A673 (cell line): ENCODE data around the gene RNF148. TPM values are rescaled to one million over a fixed set of nuclear protein-coding genes. Genes with fewer than 3 reads are reported as not detected.

Experiments
- BruUV-seq: library from RNA; stranded (reverse); fragments of 400-500 nt; replicated peaks from 2 replicates; lab custom pipeline; 2021; lab: Mats Ljungman, UMichigan
- CTCF ChIA-PET: fragments of 300-600 bp; sonication (Branson Sonifier 250); formaldehyde crosslinking; loops from one replicate; lab custom pipeline; 2022; ENCODE audit warnings: antibody characterized with exemption; lab: Charles Lee
- POLR2A ChIA-PET: fragments of 300-600 bp; sonication (Branson Sonifier 250); formaldehyde crosslinking; loops from one replicate; lab custom pipeline; 2022; ENCODE audit warnings: antibody characterized with exemption; ENCODE audit not compliant: low non-redundant PET; lab: Charles Lee
- DNase-seq: peaks from one replicate; pipeline ENCODE4 v3.0.0-alpha.2; 2015; ENCODE audit warnings: low spot score
- H3K27ac ChIP-seq: fragments of 200-600 bp; sonication (generic); 2 replicates; pipeline ENCODE4 v1.5.1; 2016; ENCODE audit warnings: mixed run types, low read depth, mild to moderate bottlenecking, mixed read lengths, antibody characterized with exemption, low read length; ENCODE audit not compliant: poor library complexity, severe bottlenecking
- H3K27me3 ChIP-seq: fragments of 200-600 bp; sonication (generic); replicated peaks from 2 replicates; pipeline ENCODE4 v1.6.1; 2017; ENCODE audit warnings: mixed run types, low read depth, mild to moderate bottlenecking, mixed read lengths, antibody characterized with exemption, low read length; ENCODE audit not compliant: insufficient read depth, poor library complexity
- H3K36me3 ChIP-seq: fragments of 200-600 bp; sonication (generic); 2 replicates; pipeline ENCODE4 v1.6.1; 2016; ENCODE audit warnings: mixed run types, mild to moderate bottlenecking, mixed read lengths, antibody characterized with exemption, low read length; ENCODE audit not compliant: insufficient read depth, poor library complexity, severe bottlenecking
- H3K4me1 ChIP-seq: fragments of 200-600 bp; sonication (generic); 2 replicates; pipeline ENCODE4 v1.6.1; 2017; ENCODE audit warnings: mixed run types, mild to moderate bottlenecking, mixed read lengths, antibody characterized with exemption, low read length; ENCODE audit not compliant: insufficient read depth, poor library complexity, severe bottlenecking
- H3K4me3 ChIP-seq: fragments of 200-600 bp; sonication (generic); 2 replicates; pipeline ENCODE4 v1.5.1; 2016; ENCODE audit warnings: low read depth, mixed run types, mild to moderate bottlenecking, mixed read lengths, low read length; ENCODE audit not compliant: poor library complexity, severe bottlenecking
- H3K9me3 ChIP-seq: fragments of 200-600 bp; sonication (generic); 2 replicates; pipeline ENCODE4 v1.6.1; 2016; ENCODE audit warnings: mixed run types, low read depth, mild to moderate bottlenecking, mixed read lengths, antibody characterized with exemption, low read length; ENCODE audit not compliant: poor library complexity, severe bottlenecking
- EZH2 ChIP-seq: fragments of 200-600 bp; sonication (generic); IDR thresholded peaks from 2 replicates; pipeline ENCODE4 v1.6.1; 2017; ENCODE audit warnings: borderline replicate concordance, low read depth, mild to moderate bottlenecking, mixed read lengths, antibody characterized with exemption, low read length; ENCODE audit not compliant: poor library complexity, severe bottlenecking
- intact Hi-C: fragments of 100-400 bp; cut with micrococcal nuclease; formaldehyde crosslinking; loops from one replicate; pipeline ENCODE4 v1.10.0; 2022; ENCODE audit not compliant: unreplicated experiment
- total RNA-seq: library from RNA; stranded (reverse); gene quantifications from 2 replicates; pipeline ENCODE4 v1.2.3, GENCODE V29; 2021
- TF ChIP-seq, protein P1 (sequence below): fragments of 300-800, 200-600 bp; sonication (generic); conservative IDR thresholded peaks from 2 replicates; pipeline ENCODE4 v1.5.1; 2017; ENCODE audit warnings: low read depth, mild to moderate bottlenecking, antibody characterized with exemption, low read length, moderate library complexity, mixed read lengths

The RNF148 gene
- total RNA-seq, 1 experiment from 2014 or later = 5.4 TPM

- no TSS peak for BruUV-seq
- H3K4me1 ChIP-seq = no peaks in the 10 kb centered on the region
- no peak for DNase-seq
- TF ChIP-seq EZH2 = no peak
- TF ChIP-seq, protein P1, sequence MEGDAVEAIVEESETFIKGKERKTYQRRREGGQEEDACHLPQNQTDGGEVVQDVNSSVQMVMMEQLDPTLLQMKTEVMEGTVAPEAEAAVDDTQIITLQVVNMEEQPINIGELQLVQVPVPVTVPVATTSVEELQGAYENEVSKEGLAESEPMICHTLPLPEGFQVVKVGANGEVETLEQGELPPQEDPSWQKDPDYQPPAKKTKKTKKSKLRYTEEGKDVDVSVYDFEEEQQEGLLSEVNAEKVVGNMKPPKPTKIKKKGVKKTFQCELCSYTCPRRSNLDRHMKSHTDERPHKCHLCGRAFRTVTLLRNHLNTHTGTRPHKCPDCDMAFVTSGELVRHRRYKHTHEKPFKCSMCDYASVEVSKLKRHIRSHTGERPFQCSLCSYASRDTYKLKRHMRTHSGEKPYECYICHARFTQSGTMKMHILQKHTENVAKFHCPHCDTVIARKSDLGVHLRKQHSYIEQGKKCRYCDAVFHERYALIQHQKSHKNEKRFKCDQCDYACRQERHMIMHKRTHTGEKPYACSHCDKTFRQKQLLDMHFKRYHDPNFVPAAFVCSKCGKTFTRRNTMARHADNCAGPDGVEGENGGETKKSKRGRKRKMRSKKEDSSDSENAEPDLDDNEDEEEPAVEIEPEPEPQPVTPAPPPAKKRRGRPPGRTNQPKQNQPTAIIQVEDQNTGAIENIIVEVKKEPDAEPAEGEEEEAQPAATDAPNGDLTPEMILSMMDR = no peak
- ChIA-PET CTCF (no interaction called here), POLR2A (no interaction called here)
- H3K36me3 ChIP-seq = no peaks in the 10 kb centered on the region
- H3K27me3 ChIP-seq = no peaks in the 10 kb centered on the region
- H3K9me3 ChIP-seq = no peaks in the 10 kb centered on the region
- no peak overlapping the region for H3K27ac ChIP-seq
- H3K4me3 ChIP-seq = no peak overlapping the region
- intact Hi-C loops = no loop called here
Observed at GRCh38 chr7:122658856-122659255, 43.9 kb downstream of the RNF148 start.

- ChIA-PET POLR2A (interaction anchor here (0.6 to 0.8 kb wide), 2 partner anchors 30 to 117 kb away, joined by 3 read pairs; no protein-coding TSS in a partner anchor), CTCF (no interaction called here)
- no peak for DNase-seq
- BruUV-seq = no TSS peak
- H3K27ac ChIP-seq = no peak overlapping the region
- H3K36me3 ChIP-seq = no peaks in the 10 kb centered on the region
- H3K27me3 ChIP-seq = no peaks in the 10 kb centered on the region
- H3K4me3 ChIP-seq = no peak overlapping the region
- TF ChIP-seq, protein P1 = no peak
- no peak for TF ChIP-seq EZH2
- intact Hi-C loops = no loop called here
- H3K9me3 ChIP-seq = no peaks in the 10 kb centered on the region
- peaks cover 27% of the 10 kb centered on the region for H3K4me1 ChIP-seq
Observed at GRCh38 chr7:122653685-122654084, 49.0 kb downstream of the RNF148 start.

GRCh38 chr7:122652876-122653275, 49.8 kb downstream of the RNF148 start:
- Histone ChIP-seq H3K9me3 (no peaks in the 10 kb centered on the region), H3K36me3 (no peaks in the 10 kb centered on the region), H3K27ac (no peak overlapping the region), H3K4me3 (no peak overlapping the region), H3K4me1 (peaks cover 27% of the 10 kb centered on the region), H3K27me3 (no peaks in the 10 kb centered on the region)
- CTCF ChIA-PET = no interaction called here
- intact Hi-C loops = no loop called here
- POLR2A ChIA-PET = interaction anchor here (0.6 kb wide), 1 partner anchor 31 kb away, joined by 3 read pairs; no protein-coding TSS in a partner anchor
- BruUV-seq = no TSS peak
- no peak for TF ChIP-seq EZH2
- TF ChIP-seq, protein P1 = no peak
- peak; percentile 46 for DNase-seq

Other genes starting within 250 kb of the RNF148 start
- 3.4 and 4.9 TPM in 2 replicates for gene RNF133, start 3.8 kb downstream of the RNF148 start, total RNA-seq
- gene CADPS2, start 183.5 kb upstream of the RNF148 start, total RNA-seq = 74.4 and 81.3 TPM in 2 replicates